ENCODE data around the gene ICA1.

ICA1 gene

DNA sequence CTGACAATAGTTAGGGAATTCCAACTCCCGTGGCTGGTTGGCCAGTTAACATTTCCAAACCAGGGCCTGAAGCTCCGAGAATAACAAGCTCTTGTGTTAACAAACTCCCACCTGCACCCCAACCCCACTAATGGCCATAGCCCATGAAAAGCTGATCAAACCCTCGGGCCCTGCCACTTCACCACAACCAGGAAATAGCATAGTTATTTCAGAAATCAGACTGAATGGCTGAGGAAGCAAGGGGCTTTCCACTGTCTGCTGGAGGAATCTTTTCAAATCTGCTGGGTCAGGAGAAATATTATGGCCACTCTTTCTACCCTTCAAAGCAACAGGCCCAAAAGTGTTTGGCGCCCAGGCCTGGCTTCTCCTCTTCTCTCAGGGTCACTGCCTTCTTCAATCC lies 147.8 kb downstream of the ICA1 start:
- no peak for DNase-seq (ENCODE audit: low read depth)
- in situ Hi-C loops (cut with HindIII; ENCODE audit: low sequenced_read_pairs), result no loop called here
- TF ChIP-seq, protein P1, sequence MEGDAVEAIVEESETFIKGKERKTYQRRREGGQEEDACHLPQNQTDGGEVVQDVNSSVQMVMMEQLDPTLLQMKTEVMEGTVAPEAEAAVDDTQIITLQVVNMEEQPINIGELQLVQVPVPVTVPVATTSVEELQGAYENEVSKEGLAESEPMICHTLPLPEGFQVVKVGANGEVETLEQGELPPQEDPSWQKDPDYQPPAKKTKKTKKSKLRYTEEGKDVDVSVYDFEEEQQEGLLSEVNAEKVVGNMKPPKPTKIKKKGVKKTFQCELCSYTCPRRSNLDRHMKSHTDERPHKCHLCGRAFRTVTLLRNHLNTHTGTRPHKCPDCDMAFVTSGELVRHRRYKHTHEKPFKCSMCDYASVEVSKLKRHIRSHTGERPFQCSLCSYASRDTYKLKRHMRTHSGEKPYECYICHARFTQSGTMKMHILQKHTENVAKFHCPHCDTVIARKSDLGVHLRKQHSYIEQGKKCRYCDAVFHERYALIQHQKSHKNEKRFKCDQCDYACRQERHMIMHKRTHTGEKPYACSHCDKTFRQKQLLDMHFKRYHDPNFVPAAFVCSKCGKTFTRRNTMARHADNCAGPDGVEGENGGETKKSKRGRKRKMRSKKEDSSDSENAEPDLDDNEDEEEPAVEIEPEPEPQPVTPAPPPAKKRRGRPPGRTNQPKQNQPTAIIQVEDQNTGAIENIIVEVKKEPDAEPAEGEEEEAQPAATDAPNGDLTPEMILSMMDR (IDR thresholded peaks at IDR 0.05; ENCODE audit: low read depth, low read length, missing control alignments), result no peak
- H3K4me3 ChIP-seq (ENCODE audit: low read depth, low read length), result no peak overlapping the region

DNA sequence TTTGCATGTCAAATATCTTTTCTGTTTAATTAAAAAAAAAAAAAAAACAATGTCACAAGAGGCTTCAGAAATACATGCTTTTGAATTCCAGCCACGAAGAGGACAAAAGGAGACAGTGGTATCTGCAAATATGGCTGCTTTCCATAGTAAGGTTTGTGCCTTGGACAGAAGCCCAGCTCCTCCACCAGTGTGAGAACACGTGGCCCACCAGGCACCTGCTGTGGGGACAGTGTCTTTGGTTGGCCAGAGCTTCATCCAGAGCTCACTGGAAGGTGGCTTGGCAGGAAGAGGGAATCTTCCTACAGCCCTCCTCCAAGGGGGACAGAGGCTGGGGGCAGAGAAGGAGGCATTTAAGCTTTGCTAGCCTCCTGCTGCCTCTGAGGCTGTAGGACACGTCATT lies 148.8 kb downstream of the ICA1 start:
- no peak for DNase-seq (ENCODE audit: low read depth)
- in situ Hi-C loops (cut with HindIII; ENCODE audit: low sequenced_read_pairs), result no loop called here
- TF ChIP-seq, protein P1 (IDR thresholded peaks at IDR 0.05; ENCODE audit: low read depth, low read length, missing control alignments), result no peak
- no peak overlapping the region for H3K4me3 ChIP-seq (ENCODE audit: low read depth, low read length)

DNA sequence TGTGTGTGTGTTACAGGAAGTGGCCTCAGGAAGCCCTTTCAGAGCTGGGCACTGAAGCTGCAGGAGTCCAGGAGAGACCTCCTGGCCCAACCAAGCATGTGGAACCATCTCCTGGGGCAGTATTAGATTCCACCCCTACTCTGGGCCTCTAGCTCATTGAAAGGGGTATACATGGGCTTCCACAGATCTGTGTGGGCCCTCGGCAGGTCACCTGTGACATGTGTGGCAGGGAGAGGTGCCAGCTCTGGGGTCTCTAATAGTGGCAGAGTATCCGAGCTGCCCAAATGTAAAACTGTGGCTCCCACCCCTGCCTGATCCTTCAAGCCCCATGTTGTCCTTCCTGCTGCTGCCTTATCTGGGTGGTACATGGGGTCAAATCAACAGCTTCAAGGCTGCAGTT lies 149.3 kb downstream of the ICA1 start:
- H3K4me3 ChIP-seq (ENCODE audit: low read depth, low read length), result no peak overlapping the region
- in situ Hi-C loops (cut with HindIII; ENCODE audit: low sequenced_read_pairs), result no loop called here
- DNase-seq (ENCODE audit: low read depth), result no peak
- TF ChIP-seq, protein P1 (IDR thresholded peaks at IDR 0.05; ENCODE audit: low read depth, low read length, missing control alignments), result no peak

DNA sequence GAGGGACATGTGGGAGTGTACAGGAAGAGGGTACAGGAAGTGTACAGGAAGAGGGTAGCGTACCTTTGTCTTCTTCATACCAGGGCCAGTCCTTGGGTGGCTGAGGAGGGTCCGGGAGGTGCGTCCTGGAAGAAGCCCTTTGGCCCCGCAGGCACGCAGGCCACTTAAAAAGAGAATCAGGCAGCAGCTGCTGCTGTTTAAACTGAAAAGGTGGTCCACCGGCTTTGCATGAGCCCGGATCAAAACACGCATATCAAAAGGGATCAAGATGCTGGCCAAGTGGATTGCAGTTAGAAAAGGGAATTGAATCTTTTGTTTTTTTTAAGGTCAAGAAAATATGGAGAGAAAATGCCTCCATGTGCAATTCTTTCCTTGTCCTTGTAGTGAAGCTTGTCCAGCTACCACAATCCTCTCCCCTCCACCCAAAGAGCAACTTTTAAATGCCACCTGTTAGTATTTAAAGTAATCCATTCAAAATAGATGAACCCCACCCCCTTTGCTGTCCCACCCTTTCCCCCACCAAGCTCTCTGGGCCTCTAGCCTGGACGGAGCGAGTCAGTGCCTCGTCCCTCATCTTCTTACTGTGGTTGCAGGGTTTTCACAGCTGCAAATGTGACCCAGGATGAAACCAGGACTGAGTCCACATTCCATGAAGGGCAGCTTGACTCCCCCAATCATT lies 150.5 kb downstream of the ICA1 start:
- DNase-seq (ENCODE audit: low read depth), result no peak
- in situ Hi-C loops (cut with HindIII; ENCODE audit: low sequenced_read_pairs), result no loop called here
- no peak overlapping the region for H3K4me3 ChIP-seq (ENCODE audit: low read depth, low read length)
- TF ChIP-seq, protein P1 (IDR thresholded peaks at IDR 0.05; ENCODE audit: low read depth, low read length, missing control alignments), result no peak

DNA sequence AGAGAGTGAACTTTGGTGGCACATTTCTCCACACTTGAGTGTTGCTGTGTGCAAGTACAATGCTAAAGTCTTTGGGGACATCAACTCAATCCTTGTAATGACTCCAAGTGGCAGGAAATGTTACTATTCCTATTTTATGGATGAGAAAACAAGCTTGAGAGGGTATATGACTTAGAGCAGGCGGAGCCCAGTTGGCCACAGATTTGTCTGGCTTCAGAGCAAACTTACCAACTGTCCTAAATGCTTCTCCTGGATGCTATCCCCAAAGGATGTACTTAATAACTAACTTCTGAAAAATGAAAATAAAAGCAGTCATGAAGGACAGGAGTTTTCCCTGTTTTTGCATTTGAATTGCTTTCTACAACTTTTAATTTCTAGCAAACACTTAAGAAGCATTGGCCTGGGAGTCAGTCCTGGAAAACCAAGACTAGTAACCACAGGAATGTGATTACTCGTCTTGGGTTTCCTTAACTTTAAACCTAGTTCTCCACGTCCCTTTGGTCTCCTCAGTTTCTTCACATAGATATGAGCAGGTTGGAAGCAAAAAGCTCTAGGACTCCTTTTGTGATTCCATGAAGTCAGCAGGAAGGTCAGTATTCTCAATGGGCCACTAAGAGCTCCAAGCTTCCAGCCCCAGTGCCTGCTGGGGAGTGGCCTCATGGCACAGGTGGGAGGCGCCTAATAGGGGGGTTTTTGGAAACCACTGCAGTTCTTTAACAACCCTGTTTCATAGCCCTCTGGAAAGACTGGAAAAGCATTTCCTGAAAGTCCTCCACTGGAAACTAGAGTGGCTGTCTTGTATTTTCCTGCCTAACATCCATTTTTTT lies 152.6 kb downstream of the ICA1 start:
- H3K4me3 ChIP-seq (ENCODE audit: low read depth, low read length), result no peak overlapping the region
- DNase-seq (ENCODE audit: low read depth), result peak; percentile 48
- in situ Hi-C loops (cut with HindIII; ENCODE audit: low sequenced_read_pairs), result no loop called here
- TF ChIP-seq, protein P1 (IDR thresholded peaks at IDR 0.05; ENCODE audit: low read depth, low read length, missing control alignments), result no peak

DNA sequence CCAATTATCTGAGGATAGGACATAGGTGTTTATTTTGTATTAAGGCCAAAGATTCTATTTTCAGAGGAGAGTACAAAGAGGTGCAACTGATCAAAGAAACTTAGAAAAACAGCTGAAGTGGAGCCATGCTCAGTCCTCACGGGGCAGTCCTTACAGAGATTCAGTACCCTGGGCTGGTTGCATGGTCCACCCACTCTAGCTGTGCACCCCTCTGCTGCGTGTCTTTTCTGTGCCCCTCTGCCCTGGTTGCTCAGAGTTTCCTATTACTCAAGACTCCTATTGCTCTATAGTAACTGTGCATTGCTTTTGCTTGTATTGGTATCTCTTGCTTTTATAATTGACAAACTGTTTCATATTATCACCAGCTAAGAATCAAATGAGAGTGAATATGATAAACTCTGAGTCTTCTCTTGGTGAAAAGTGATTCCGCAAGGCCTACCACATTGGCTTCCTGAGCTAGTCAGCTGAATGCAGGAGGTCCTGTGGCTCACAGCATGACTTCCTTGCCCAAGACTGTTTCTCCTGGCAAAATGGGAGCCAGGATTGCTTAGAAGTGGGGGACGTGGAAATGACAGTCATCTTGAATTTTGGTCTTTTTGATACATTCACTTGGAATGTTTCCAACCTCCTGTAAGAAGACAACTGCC lies 156.4 kb downstream of the ICA1 start:
- in situ Hi-C loops (cut with HindIII; ENCODE audit: low sequenced_read_pairs), result no loop called here
- DNase-seq (ENCODE audit: low read depth), result no peak
- TF ChIP-seq, protein P1 (IDR thresholded peaks at IDR 0.05; ENCODE audit: low read depth, low read length, missing control alignments), result no peak
- H3K4me3 ChIP-seq (ENCODE audit: low read depth, low read length), result no peak overlapping the region
